GM06990 (cell line): ENCODE data around the gene NSMF.

ENCODE experiments used
- DNase-seq: peaks from one replicate; pipeline ENCODE4 v3.0.0-alpha.2; 2011; ENCODE audit not compliant: insufficient read length; ENCODE audit errors: extremely low read depth
- H3K27me3 ChIP-seq: replicated peaks from 2 replicates; pipeline ENCODE4 v1.6.0; 2011; ENCODE audit warnings: low read length; ENCODE audit not compliant: control insufficient read depth, insufficient read depth
- H3K36me3 ChIP-seq: 2 replicates; pipeline ENCODE4 v1.5.1; 2011; ENCODE audit warnings: low read length; ENCODE audit not compliant: control insufficient read depth, insufficient read depth
- H3K4me3 ChIP-seq: replicated peaks from 2 replicates; pipeline ENCODE4 v1.5.1; 2011; ENCODE audit warnings: low read depth, mild to moderate bottlenecking, control low read depth, low read length
- CTCF ChIP-seq: IDR thresholded peaks from 2 replicates; pipeline ENCODE4 v1.5.1; 2011; ENCODE audit warnings: low read length, control low read depth, mild to moderate bottlenecking, inconsistent platforms; ENCODE audit not compliant: insufficient read depth, poor library complexity, severe bottlenecking

NSMF gene

DNA sequence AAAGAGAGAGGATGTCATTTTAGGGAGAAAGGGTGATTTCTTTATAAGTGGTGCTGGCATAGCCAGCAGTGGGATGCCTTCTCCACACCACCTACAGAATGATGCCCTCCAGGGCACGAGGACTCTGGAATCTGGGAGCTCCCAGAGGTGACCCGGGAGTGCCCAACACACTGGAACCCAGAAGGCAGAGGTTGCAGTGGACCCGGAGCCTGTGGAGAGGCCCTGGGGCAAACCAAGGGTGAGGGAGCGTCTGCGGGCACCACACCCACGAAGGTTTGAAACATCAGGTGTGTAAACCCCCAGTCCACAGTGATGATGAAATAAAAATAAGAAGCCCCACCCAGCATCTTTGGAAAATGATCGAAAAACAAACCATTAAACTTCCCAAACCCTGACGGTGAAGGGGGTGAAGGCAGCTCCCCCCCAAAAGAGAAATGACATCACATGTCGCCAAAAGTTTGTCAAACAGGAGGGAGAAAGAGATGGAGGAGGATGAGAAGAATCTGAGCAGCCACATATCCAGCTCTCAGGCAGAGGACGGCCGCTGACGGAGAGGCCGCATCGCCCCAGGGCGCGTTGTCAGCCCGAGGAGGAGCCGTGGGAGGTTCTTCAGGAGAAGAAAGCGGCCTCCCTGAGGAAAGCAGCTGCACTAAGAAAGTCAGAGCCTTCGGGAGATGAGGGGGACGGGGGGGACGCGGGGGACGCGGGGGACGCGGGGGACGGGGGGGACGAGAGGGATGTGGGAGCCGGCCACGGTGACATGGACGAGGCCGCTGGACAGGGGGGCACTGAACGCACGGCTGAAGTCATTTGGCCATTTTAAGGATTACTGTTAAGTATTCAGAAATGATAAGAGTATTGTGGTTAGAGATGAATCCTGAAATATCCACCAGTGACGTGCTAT lies 43.1 kb upstream of the NSMF start:
- Histone ChIP-seq H3K4me3 (no peak overlapping the region), H3K36me3 (no peaks in the 10 kb centered on the region), H3K27me3 (no peaks in the 10 kb centered on the region)
- no peak for DNase-seq
- no peak for TF ChIP-seq CTCF

- no peak for TF ChIP-seq CTCF
- H3K27me3 ChIP-seq: no peaks in the 10 kb centered on the region
- no peaks in the 10 kb centered on the region for H3K36me3 ChIP-seq
- H3K4me3 ChIP-seq: no peak overlapping the region
- no peak for DNase-seq
Measured at GRCh38 chr9:137501457-137501856, 42.3 kb upstream of the NSMF start.

DNA sequence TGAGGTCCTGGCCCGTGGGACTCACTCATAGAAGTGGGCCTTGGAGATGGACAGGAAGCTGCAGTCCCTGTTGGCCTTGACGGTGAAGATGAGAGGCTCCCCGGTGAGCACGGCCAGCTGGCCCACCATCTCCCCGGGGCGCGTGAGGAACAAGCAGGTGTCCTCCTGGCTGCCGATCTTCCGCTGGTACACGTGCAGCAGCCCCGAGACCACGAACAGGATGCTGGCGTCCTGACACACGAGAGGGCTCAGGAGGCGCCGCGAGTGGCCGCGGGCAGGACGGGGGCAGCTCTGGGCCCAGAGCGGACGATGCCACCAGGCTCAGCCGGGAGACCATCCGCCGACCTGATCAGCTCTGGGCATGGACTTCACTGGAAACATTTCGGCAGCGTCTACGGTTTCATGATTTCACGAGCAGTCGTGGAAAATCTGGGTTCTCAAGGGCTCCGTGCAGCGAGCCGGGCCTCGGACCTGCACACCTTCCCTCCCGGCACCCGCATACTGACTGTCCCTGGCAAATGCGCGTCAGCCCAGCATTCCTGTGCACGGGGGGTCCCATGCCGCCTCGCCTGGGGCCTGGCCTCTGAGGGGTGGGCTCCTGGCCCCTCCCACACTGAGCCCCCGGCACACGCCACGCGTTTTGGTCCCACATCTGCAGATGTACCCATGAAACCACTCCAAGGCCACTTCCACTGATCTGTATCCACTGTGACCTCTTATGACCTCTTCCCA lies 41.7 kb upstream of the NSMF start:
- no peak for TF ChIP-seq CTCF
- H3K27me3 ChIP-seq: no peaks in the 10 kb centered on the region
- H3K36me3 ChIP-seq: no peaks in the 10 kb centered on the region
- H3K4me3 ChIP-seq: no peak overlapping the region
- DNase-seq: no peak

DNA sequence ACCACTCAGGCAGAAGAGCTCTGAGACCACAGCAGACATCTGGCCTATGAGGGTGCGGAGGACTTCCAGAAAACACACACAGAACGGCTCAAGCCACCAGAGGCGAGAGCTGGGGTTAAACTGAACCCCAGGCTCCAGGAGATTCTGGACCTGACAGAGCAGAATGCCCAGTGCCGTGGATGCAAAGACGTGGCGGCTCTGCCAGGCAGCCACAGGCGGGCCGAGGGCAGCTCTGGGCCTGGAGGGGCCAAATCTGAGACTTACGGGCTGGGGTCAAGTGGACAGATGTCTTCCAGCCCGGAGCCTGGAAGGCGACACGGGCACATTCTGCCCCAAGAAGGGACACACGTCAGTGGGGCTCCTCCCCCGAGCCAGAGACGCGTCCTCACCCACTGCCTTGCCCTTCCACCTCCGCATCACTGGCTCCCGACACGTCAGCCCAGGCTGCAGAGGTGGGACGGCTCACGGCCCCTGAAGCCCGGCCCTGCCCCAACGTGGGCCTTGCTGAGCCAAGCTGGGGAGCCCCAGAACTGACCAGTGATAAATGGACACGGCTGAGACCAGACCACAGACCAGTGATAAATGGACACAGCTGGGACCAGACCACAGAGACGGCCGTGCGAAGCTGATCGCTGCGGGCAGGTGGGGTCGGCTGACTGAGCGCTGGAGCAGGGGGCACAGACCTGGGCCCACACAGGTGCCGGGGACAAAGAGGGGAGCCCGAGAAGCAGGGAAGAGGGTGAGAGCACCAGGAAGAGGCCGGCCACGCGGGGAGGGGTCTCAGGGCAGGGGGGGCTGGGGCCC lies 40.9 kb upstream of the NSMF start:
- DNase-seq: no peak
- H3K4me3 ChIP-seq: no peak overlapping the region
- no peaks in the 10 kb centered on the region for H3K36me3 ChIP-seq
- TF ChIP-seq CTCF: no peak
- no peaks in the 10 kb centered on the region for H3K27me3 ChIP-seq

GRCh38 chr9:137499416-137499815 lies 40.3 kb upstream of the NSMF start:
- no peak for TF ChIP-seq CTCF
- DNase-seq: no peak
- Histone ChIP-seq H3K36me3 (no peaks in the 10 kb centered on the region), H3K4me3 (no peak overlapping the region), H3K27me3 (no peaks in the 10 kb centered on the region)
